Suppressor macrophage (primary cell): ENCODE results near the gene TBX2.
A peak's percentile ranks its signal among the peaks of the same experiment; 100 is the strongest.
"Not testable (repeated sequence)": the region's sequence is repeated elsewhere in the genome, so short reads cannot be mapped to it uniquely, and the experiment has no call there.

Source experiments
- DNase-seq, 4 experiments: peaks; one replicate each; pipeline ENCODE4 v3.0.0-alpha.2; 2020 to 2022

Gene TBX2

GRCh38 chr17:61413661-61414126 is 14.1 kb downstream of the TBX2 start:
- DNase-seq = no peak

DNA sequence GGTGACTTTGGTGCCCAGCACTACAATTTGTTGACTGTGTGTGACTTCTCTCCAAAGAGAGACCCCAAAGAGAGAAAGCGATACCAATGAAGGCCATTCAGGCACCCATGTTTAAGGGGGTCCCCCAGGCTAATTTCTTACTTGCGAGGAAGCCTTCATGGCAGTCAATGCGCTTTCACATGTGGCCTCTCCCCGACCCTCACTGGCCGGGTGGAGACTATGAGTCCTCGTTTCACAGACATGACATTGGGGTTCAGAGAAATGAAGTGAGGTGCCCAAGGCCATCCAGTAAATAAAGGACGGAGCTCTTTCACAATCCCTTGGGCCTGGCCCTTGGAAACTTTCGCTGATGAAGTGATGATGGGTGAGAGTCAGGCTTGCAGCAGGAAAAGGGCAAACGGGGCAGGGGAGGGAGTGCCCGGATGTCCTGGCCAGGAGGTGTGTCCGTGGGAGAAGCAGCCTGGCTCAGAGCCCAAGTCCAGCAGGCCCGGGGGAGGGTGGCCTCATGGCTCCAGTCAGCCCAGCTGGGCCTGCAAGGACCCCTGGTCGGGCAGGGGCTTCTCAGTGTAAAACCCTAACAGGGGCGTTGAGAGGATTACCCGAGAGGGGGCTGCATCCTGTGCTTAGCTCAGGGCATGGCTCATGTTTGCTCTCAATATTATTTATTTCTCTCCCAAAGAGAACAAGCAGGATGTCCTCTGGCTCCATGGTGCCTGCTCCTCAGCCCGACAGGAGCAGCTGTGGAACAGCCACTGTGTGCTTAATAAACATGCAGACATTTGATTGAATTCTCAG is 14.7 kb downstream of the TBX2 start:
- no peak for DNase-seq

DNA sequence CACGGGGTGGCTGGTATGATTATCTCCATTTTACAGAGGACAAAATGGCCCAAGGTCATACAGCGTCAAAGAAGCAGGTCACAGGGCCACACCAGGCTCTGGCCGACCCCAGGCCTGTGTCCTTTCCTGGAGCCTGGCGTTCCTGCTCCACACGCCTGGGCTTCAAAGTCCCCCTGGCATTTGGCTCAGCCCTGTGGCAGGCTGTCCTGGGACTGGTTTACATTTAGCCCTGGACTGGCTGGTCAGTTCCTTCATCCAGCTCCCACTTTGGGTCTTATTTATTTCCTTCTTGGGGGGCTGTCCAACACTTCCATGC is 15.3 kb downstream of the TBX2 start:
- no peak for DNase-seq

DNA sequence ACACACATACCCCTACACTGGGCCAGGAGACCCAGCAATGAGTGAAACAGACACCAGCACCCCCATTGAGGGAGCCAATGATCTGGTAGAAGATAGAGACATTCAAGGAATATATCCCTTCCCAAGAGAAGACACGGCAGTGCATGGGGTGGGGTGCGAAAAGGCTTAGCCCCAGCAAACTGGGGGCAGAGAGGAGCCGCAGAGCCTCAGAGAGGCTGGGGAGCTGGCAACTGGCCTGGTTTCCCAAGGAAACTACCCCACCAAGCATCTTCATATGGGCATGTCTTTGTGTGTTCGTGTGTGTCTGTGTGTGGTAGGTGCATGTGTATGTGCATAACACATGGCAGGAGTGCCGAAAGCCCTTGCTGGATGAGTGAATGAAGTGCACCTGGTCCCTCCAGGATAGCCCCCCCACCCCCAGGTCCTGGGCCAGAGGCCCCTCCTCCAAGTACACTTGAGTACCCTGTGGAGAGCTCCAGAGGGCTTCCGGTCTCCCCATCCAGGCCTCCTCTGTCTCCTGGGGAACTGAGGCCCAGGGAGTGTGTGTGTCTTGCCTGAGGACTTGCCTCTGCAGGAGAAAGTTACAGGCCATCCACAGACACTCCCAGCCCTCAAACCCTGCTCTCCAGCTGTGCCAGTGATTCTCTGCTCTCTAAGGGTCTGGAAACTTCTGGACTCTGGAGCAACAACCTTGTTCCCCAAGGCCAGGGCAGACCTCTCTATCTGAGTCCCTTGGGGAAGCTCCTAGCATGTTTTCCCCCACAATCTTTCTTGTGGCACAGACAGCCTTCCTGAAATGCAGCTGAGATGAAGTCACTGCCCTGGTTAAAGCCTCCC is 15.9 kb downstream of the TBX2 start:
- no peak for DNase-seq

- no peak for DNase-seq
Observed at GRCh38 chr17:61416211-61416539, 16.5 kb downstream of the TBX2 start.

GRCh38 chr17:61416540-61417363 is 17.1 kb downstream of the TBX2 start:
- DNase-seq = peak; percentile 81 to 84 (median 82)

DNA sequence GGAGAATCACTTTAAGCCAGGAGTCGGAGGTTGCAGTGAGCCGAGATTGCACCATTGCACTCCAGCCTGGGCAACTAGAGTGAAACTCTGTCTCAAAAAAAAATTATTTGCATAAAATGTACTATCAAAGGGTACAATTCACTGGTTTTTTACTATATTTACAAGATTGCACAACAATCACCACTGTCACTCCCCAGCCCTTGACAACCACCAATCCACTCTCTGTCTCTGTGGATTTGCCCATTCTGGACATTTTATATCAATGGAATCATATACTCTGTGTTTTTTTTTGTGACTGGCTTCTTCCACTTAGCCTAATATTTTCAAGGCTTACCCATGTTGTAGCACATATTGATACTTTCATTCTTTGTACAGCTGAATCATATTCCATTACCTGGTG is 18.8 kb downstream of the TBX2 start:
- DNase-seq = no peak

GRCh38 chr17:61419496-61420046 is 19.9 kb downstream of the TBX2 start:
- no peak for DNase-seq

DNA sequence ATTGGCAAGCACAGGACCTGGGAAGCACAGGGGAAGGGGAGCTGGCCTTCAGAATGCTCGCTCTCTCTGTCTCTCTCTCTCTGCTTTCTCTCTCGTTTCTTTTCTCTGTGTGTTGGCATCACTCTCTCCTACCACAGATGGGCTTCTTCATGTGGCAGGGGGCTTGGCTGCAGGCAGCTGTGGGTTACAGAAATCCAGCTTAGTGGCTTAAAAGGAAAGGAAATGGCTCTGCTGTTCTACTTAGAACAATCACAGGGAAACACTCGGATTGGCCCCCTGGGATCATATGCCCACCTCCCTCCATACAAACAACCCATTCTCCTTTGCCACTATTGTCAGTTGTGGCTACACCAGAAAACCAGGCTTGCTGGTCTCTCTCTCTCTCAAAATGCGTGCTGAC is 20.4 kb downstream of the TBX2 start:
- DNase-seq = no peak

- no peak for DNase-seq
Observed at GRCh38 chr17:61420745-61421398, 21.2 kb downstream of the TBX2 start.

DNA sequence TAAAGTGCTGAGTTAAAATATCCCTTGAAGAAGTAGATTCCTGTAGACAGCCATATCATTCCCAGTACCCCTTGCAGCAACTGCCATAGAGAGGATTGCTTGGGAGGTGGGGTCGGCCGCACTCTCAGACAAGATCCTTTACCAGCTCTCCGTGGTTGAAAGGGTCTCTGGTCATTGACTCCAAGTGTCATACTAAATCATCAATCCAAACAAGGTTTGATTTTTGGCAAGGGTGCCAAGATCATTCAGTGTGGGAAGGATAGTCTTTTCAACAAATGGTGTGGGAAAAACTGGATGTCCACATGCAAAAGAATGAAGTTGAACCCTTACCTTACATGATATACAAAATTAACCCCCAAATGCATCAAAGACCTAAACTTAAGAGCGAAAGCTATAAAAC is 21.8 kb downstream of the TBX2 start:
- no peak for DNase-seq

GRCh38 chr17:61422116-61422799 is 22.6 kb downstream of the TBX2 start:
- no peak for DNase-seq

- DNase-seq = no peak
Observed at GRCh38 chr17:61422869-61423268, 23.2 kb downstream of the TBX2 start.

DNA sequence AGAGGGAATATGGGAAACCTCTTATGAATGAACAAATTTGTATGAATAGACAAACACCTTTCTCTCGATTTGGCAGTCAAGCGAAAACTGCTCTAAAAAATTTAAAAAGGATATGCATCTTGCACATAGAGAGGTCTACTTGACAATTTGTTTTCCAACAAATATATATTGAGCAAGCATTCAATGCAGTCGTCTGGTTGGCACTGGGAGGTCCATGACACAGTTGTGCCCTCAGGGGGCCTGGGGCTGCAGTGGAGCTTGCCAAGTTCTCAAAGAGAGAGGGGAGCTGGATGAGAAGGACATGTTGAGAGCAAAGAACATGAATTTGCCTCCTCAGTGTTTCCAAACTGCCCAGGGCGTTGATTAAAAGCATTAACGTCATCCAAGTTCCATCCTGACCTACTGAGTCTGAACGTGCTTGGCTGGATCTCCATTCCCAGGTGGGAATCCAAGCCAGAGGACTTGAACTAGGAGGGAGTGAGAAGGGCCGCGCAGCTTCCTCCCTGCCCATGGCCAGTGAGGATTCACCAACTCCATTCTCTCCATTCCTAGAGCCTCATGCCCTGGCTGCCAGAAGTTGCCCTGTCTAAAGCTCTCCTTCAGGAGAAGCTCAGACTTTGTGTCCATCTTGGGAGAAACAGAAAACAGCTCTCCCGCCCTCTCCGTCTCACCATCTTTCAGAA is 24.5 kb downstream of the TBX2 start:
- no peak for DNase-seq

DNA sequence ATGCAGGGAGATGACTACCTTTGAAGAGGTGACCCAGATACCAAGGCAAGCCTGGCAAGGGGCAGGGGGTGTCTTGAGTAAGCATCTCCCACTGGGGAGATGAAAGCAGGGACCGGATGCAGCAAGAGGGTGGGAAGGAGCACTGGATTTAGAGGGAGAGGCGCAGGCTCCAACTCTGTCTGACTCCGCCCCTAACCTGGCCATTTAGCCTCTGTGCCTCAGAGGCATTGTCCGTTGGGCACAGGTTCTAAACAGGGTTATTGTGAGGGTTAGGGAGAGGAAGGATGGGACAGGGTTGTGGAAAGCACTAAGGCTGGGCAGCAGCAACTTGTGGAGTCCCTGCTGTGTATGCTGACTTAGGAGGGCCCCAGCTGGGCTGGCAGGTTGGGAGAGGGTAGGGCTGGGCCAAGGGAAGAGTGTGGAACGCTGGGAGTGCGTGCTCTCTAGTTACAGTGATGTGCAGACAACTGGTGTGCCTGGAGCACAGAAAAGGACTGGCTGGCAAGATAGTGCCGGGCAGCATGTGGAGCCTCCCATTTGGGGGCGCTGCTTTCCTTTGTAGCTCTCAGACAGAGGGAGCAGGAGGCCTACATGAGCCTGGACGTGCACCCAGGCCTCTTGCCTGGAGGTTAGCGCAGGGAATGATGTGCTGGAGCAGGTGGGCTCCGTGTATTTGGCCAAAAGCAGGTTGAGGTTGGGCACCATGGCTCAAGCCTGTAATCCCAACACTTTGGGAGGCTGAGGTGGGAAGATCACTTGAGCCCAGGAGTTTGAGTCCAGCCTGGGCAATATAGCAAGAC is 26.2 kb downstream of the TBX2 start:
- DNase-seq = peak in 1 of 4 experiments; percentile 35

GRCh38 chr17:61426482-61427304 is 27.1 kb downstream of the TBX2 start:
- no peak for DNase-seq

- DNase-seq = no peak
Observed at GRCh38 chr17:61427567-61427966, 27.9 kb downstream of the TBX2 start.

DNA sequence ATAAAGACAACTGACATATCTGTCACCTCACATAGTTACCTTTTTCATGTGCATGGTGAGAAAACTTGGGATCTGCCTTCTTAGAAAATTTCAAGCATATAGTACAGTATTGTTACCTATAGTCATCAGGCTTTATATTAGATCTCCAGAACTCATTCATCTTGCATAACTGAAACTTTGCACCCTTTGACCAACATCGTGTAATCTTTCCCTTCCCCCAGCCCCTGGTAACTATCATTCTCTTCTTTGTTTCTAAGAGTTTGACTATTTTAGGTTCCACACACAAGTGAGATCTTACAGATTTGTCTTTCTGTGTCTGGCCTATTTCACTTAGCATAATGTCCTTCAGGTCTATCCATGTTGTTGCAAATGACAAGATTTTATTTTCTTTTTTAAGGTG is 29.6 kb downstream of the TBX2 start:
- no peak for DNase-seq

GRCh38 chr17:61429831-61430230 is 30.2 kb downstream of the TBX2 start:
- not testable (repeated sequence) for DNase-seq
